HEK293T (cell line): ENCODE measurements around the gene RGP1.

ENCODE experiments used
- BHLHE40 ChIP-seq: fragments of 450-650 bp; IDR thresholded peaks from 2 replicates; pipeline ENCODE4 v1.6.1; 2016; ENCODE audit warnings: mild to moderate bottlenecking, moderate library complexity, borderline replicate concordance
- FOXA1 ChIP-seq: fragments of 450-650 bp; IDR thresholded peaks from 2 replicates; pipeline ENCODE4 v1.6.1; 2016; ENCODE audit warnings: mild to moderate bottlenecking
- FOXK2 ChIP-seq: fragments of 450-650 bp; IDR thresholded peaks from 2 replicates; pipeline ENCODE4 v1.6.1; 2016; ENCODE audit warnings: mild to moderate bottlenecking
- HDGF ChIP-seq: fragments of 450-650 bp; IDR thresholded peaks from 2 replicates; pipeline ENCODE4 v1.6.1; 2017; ENCODE audit warnings: antibody characterized with exemption, borderline replicate concordance
- SUZ12 ChIP-seq: fragments of 450-650 bp; IDR thresholded peaks from 2 replicates; pipeline ENCODE4 v1.6.1; 2016; ENCODE audit warnings: mild to moderate bottlenecking
- TARDBP ChIP-seq: fragments of 450-650 bp; IDR thresholded peaks from 2 replicates; pipeline ENCODE4 v1.6.1; 2016
- ZNF384 ChIP-seq: fragments of 450-650 bp; IDR thresholded peaks from 2 replicates; pipeline ENCODE4 v1.6.1; 2016

DNA sequence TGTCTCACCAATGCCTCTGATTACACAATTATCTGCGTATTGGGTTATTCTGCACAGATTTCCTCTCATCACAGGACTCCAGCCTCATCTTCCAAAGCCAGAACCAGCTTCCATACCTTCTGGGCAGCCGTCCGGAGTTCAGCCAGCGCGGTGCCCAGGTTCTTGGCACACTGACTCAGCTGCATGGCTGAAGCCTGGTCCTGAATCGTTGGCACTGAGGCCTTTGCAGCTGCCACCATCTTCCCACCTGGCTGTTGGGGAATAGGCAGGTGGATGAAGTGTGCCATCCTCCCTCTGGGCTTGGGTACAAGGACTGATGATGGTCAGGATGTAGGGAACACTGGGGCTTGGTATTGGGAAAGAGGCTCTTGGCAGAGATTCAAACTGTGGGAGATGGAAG lies 35.0 kb upstream of the RGP1 start:
- TF ChIP-seq TARDBP (no peak), HDGF (no peak), BHLHE40 (no peak), FOXK2 (no peak), ZNF384 (no peak), FOXA1 (no peak), SUZ12 (no peak)
